NCI-H1092 treated with DMSO at 0.1 percent for 48 hours (cell line): Measurements from ENCODE around the gene CPED1.
A peak's percentile ranks its signal among the peaks of the same experiment; 100 is the strongest.
"Not testable (repeated sequence)": the region's sequence is repeated elsewhere in the genome, so short reads cannot be mapped to it uniquely, and the experiment has no call there.

Experiments
- DNase-seq: peaks from one replicate; lab custom pipeline; 2025; lab: John Stamatoyannopoulos, UW

Gene CPED1

GRCh38 chr7:120996988-120997345 lies 8.5 kb downstream of the CPED1 start:
- DNase-seq: no peak

- no peak for DNase-seq
Measured at GRCh38 chr7:120997882-120998474, 9.5 kb downstream of the CPED1 start.

GRCh38 chr7:120998520-120998919 lies 10.0 kb downstream of the CPED1 start:
- DNase-seq: no peak

GRCh38 chr7:120998996-120999565 lies 10.6 kb downstream of the CPED1 start:
- DNase-seq: no peak

DNA sequence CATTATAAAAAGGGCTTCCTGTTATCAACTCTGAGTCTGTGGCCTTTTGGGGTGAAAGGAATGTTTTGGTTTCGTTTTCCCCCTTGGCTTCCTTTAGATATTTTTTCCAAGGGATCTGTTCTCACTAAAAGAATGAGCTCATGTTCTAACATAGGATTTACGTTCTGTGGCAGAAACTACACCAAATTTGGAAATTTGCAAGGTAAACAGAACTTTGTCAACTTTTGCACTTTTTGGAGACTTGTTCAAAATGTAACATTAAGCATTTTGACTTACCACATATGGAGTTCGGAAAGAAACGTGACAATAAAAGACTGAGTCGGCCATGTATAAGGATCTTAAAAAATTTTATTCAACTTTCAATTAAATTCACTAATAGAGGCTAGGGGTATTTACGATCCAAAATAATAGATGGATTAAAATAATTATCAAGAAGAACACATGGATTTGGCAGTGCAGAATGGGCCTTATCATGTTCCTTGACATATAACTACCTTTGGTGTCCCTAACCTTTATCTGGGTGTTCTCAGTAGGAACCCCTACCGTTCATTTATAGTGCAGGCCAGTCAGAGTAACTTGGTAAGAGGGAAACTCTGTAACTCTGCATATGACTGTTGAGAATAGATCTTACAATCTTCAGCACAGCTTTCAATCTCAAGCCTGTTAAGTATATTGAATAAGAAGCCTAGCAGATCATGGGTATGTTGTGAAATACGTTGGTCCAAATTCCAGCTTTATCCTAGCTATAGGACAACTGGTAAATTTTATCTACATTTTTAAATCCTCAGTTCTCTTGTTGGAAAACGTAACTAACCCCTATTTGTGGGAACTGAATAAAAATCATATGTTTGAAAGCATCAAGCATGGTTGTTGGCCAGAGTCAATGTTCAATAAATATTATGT lies 11.8 kb downstream of the CPED1 start:
- DNase-seq: no peak

DNA sequence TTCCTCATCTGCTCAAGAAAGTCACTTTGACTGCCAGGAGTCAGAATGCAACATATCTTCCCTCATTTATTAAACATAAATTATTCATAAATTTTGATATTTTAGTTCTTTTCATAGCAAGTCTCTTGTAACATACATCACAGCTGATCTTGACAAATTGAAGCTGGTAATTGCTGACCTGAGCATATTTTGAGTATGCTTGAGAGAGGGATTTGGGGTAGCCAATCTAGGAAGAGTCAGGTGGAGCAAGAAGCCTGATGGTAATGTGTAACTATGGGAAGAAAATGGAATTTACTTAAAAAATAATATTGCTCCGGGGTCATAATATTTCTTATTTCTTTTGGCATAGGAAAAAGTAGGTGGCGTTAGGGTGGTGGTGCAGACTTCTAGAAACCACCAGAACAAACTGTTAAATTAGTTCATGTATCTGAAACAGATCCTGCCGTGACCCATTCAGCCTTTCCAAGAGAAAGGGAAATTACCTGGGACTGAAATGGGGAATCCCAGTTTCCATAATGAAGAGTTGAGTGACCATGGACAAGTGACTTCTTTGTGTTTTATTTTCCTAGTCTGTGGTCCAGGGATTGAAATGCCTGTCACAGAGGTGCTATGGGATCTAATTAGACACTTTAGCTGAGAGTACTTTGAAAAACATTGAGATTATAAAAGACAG lies 12.9 kb downstream of the CPED1 start:
- DNase-seq: no peak

DNA sequence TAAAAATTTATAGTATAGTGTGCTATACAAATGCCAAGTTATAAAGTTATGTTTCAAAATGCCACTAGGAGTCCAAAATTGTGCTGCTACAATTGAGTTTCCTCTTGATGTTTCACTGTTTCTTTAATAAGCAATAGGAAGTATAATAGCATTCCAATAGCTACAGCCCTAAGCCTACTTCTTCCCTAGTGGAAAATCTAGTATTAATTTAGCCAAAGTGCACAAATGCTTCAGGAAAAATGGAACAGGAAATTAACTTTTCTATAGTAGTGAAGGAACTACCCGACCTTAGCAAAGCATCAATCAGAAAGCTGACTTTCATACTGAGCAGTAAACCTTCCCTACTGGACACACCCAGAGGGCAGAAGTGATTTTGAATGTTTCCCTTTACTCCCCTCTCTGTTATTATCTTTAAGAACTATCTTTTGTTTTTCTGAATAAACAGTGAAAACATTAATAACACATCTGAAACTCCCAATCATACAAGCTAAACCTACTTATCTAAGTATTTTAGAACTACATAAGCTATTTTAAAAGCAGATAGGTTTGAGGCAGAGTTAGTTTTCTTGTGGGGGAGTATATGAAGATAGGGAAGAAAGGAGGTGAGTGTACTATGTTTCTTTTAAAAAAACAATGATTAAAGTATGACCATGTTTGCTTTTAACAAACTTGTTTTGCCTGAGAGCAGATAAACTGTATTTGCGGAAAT lies 13.7 kb downstream of the CPED1 start:
- DNase-seq: no peak

DNA sequence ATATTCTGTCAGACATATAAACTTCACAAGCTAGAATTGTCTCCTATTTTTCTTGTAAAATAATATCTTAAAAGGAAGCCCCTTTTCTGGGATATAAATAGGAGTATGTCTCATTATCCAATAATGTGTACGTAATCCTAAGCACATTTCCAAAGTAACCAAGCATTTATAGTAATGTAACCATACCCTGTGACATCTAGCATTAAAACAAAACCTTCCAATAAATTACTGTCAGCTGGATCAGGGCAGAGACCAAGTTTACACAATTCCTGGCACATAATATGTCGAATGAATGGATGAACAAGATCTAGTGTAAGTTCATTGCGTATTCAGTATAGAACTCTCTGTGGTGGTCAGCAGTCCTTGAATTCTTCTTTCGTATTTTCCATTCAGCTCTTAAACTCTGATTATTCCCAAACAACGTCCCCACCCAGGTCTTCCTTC lies 14.3 kb downstream of the CPED1 start:
- no peak for DNase-seq

DNA sequence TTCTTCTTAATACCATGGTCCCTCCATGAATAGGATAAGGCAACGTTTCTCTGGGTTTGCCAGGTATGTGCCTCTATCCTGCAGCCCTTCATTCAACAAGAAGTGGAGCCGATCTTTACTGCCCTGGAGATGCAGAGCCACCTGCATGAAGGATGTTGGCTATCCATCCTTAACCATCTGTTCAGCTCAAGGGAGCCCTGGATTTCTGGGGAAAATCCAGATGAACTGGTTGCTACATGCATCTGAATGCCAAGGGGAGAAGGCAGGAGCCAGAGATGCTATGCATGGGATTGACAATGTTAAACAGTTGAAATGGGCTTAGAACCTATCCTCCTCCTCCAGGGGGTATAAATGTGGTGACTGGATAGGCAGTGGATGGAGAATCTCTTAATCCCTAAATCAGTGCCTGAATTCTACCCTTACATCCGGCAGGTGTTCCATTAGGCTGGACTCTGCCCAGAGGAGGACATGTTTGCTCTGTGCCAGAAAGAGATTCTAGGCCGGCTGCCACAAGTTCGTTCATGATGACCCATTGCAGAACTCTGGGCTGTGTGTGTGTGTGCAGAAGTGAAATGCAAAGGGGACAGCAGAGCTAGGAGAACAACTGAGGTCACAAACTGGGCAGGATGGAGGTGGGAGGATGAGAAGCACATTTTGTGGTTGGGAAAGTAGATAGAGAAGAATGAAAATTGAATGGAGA lies 15.6 kb downstream of the CPED1 start:
- peak; percentile 73 for DNase-seq

DNA sequence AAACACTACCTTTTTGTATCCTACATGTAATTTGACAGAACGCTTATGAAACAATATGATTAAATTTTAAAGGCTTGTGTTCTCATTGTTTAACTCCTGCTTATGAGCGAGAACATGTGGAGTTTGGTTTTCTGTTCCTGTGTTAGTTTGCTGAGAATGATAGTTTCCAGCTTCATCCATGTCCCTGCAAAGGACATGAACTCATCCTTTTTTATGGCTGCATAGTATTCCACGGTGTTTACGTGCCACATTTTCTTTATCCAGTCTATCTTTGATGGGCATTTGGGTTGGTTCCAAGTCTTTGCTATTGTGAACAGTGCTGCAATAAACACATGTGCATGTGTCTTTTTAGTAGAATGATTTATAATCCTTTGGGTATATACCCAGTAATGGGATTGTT lies 16.5 kb downstream of the CPED1 start:
- not testable (repeated sequence) for DNase-seq

DNA sequence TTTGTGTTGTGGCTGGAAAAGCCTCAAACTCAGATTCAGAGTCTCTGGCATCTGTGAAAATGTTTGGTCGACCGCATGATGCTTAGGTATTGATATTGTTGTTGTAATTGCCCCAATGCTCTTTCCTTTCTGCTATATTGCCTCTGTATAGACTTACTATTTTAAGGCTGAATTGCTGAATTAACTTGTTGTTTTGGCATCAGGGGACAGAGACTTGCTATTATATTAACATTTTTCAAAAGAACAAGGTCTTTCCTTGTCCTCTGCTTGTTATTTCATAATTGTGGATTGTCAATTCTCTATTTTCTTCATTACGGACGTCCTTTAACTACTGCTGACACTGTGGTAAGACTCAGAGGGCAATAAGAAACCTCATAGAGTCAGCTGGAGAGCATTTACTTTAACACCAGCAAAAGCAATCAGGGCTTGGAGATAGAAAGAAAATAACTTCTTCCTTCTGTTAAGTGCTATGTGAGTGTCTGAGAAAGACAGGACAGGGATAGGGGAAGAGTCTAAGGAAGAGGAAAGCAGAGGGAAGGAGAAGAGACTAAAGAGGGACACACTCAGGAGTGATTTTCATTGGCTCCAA lies 17.6 kb downstream of the CPED1 start:
- DNase-seq: no peak

- DNase-seq: no peak
Measured at GRCh38 chr7:121006711-121007315, 18.3 kb downstream of the CPED1 start.

- DNase-seq: no peak
Measured at GRCh38 chr7:121008816-121009215, 20.3 kb downstream of the CPED1 start.

- DNase-seq: no peak
Measured at GRCh38 chr7:121011401-121011800, 22.9 kb downstream of the CPED1 start.

DNA sequence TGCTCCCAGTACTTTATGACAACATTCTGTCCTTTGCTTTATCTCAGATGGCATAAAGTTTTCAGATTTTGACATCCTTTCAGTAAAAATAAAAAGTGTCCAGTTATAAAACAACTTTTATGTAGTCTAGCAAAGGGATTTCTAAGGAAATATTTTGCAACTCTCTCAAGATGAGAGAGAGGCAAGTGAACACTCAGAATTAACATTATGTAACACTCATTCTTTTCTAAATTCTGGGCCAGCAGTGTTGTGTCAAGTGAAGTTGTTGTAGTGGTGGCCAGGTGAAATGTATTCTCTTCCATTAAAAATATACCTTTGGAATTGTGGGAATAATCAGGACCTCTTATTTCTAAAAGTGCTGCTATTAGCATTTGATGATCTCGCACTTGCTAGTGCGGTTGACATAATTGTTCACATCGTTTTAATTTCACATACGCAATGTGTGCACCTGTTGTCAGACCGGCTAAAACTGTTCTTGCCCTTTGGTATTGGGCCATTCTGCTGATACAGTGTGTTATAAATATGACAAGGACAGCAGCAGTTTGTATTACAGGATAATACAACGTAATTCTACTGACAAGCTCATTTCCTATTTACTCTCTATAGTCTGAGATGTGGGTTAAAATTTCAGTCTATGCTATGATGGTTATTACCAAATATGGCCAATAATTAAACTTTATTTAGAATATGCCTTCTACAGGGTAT lies 23.8 kb downstream of the CPED1 start:
- no peak for DNase-seq

DNA sequence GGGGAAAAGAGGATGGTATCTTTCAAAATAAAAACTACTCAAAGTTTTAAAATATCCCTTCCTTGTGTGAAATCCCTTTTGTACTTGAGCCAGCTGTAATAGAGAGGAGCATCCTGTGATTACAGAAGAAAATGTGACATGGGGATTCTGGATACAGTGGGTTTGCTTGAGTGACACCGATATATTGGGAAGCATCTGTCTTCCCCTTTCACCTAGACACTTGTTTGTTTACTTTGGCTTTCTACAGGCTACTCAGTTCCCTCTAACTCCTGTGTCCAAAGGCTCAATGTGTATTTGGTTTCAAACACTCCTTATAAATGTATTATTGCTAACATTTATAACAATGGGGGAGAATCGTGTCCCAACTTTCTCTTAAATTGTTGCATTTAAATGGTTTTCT lies 24.4 kb downstream of the CPED1 start:
- DNase-seq: peak; percentile 10

GRCh38 chr7:121015560-121015959 lies 27.0 kb downstream of the CPED1 start:
- no peak for DNase-seq

DNA sequence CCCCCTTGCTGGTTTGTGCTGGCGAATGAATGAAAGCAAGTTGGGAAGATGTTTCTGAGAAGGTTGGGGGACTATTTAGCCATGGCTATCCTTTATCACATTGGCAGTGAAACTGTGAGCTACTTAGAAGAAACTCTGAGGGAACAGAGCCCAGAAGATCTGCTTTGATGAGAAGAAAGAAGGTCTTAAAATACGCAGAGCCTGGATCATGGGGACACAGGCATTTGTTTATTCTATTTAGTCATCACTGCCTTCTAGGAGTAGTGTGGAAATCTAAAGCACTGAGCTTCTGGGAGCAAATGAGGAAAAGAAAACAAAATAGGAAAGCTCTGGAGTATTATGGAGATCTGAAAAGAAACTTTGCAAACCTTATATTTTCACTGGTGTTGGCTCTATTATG lies 28.5 kb downstream of the CPED1 start:
- no peak for DNase-seq

GRCh38 chr7:121017586-121017985 lies 29.1 kb downstream of the CPED1 start:
- DNase-seq: no peak

DNA sequence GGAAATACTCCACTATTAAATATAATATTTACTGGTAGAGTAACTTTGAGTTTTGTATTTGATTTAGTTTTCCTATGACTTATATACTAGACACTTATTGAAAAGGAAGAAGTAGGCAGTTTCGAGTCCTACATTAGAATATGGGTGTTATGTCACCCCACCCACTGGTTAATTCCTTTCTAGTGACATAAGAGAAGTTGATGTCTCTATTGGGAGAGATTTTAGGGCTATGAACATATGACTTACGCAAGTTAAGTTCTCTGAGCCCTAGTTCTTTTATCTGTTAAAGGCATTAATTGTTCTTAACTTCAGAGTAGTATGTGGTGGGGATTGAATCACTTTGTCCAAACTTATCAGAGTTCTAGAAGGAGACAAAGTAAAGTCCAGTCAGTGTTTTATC lies 30.5 kb downstream of the CPED1 start:
- no peak for DNase-seq
